Measurements from ENCODE around the gene PELI2.

PELI2 gene

GRCh38 chr14:56284641-56285040, 166.4 kb downstream of the PELI2 start:
- in situ Hi-C loops (cut with MboI; ENCODE audit: low sequenced_read_pairs), result no loop called here

- in situ Hi-C loops (cut with MboI; ENCODE audit: low sequenced_read_pairs), result no loop called here
Observed at GRCh38 chr14:56289155-56289554, 170.9 kb downstream of the PELI2 start.

DNA sequence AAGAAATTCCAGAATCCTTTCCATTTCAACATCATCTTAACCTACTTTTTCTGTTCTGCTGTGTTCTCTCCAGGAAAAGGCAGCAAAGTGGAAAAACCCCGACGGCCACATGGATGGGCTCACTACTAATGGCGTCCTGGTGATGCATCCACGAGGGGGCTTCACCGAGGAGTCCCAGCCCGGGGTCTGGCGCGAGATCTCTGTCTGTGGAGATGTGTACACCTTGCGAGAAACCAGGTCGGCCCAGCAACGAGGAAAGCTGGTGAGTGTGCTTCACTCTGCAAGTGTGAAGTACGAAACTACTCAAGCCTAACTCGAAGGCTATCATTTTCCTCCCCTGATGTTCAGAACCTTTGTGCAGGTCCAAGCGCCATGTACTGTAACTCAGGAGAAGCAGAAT, 172.0 kb downstream of the PELI2 start:
- in situ Hi-C loops (cut with MboI; ENCODE audit: low sequenced_read_pairs), result no loop called here

- in situ Hi-C loops (cut with MboI; ENCODE audit: low sequenced_read_pairs), result no loop called here
Observed at GRCh38 chr14:56292970-56293369, 174.8 kb downstream of the PELI2 start.

DNA sequence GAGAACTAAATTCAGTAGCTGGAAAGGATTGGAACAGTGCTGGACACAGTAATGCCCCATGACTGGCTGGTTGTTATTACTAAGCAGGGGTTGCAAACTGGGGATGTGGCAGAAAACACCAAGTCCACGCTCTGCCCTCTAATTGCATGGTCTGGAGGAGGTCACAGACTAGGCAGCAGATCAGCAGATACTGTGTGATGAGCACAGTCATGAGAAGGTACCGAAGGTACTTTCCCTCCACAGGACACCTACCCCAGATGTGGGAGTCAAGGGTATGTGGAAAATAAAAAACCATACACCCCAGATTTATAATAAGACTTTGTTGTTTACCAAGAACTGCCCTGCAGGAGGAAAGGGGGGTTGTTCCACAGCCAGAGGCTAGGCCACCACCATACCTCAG, 175.3 kb downstream of the PELI2 start:
- in situ Hi-C loops (cut with MboI; ENCODE audit: low sequenced_read_pairs), result no loop called here

DNA sequence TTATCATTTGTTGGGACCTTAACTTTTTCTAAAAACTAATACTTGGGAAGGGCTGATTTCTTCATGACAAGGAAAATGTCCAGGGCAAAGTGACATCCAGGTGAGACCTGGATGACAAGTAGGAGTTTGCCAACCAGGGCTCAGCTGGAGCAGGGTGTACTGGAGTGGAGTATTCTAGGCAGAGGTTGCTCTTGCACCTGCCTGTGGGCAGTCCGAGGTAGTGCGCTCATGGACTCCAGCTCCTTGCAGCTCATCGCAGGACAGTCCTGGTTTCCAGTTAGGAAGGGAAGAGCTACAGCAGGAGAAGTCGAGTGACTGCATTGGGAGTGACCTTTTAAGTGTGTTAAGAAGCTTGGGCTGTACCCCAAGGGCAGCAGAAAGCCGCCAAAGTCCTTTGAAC, 175.9 kb downstream of the PELI2 start:
- in situ Hi-C loops (cut with MboI; ENCODE audit: low sequenced_read_pairs), result no loop called here

DNA sequence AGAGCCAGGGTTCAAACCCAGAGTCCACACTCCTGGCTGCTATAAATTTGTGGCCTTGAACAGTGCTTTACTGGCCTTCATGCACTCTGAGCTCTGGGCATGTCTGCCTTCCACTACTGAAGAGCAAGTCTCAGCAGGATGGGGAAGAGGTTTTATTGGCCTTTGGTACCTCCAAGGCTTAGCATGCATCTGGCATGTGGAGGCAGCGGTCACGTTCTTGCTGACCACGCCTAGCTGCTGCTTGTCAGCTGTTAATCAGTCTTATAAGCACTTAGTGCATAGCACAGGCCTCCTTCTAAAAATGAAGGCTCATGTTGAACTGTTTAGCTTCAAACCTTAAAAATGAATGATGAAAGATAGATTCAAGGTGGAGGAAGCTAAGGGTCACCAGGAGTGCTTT, 177.5 kb downstream of the PELI2 start:
- in situ Hi-C loops (cut with MboI; ENCODE audit: low sequenced_read_pairs), result no loop called here

GRCh38 chr14:56297449-56297848, 179.2 kb downstream of the PELI2 start:
- in situ Hi-C loops (cut with MboI; ENCODE audit: low sequenced_read_pairs), result no loop called here

- in situ Hi-C loops (cut with MboI; ENCODE audit: low sequenced_read_pairs), result no loop called here
Observed at GRCh38 chr14:56299306-56299984, 181.2 kb downstream of the PELI2 start.

- in situ Hi-C loops (cut with MboI; ENCODE audit: low sequenced_read_pairs), result no loop called here
Observed at GRCh38 chr14:56300495-56300894, 182.3 kb downstream of the PELI2 start.

DNA sequence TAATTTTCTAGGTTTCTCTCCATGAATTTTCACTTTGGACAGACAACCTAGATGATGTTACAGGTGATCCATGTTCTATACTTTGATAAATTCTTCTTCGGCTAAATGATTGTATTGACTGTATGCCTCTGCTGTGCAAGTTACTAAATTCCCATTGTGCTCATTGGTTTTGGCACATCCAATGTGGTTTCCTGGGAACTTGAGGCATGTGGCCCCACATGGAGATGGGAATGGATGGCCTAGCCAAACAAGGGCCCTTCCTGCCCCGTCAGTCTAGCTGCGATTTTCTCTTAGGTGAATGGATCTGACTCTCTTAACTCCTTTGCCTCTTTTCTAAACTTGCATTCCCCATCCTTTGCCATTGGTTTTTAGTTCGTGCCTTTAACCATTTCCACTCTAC, 186.2 kb downstream of the PELI2 start:
- in situ Hi-C loops (cut with MboI; ENCODE audit: low sequenced_read_pairs), result no loop called here

GRCh38 chr14:56309198-56309597, 191.0 kb downstream of the PELI2 start:
- in situ Hi-C loops (cut with MboI; ENCODE audit: low sequenced_read_pairs), result no loop called here

GRCh38 chr14:56310643-56311042, 192.4 kb downstream of the PELI2 start:
- in situ Hi-C loops (cut with MboI; ENCODE audit: low sequenced_read_pairs), result no loop called here

DNA sequence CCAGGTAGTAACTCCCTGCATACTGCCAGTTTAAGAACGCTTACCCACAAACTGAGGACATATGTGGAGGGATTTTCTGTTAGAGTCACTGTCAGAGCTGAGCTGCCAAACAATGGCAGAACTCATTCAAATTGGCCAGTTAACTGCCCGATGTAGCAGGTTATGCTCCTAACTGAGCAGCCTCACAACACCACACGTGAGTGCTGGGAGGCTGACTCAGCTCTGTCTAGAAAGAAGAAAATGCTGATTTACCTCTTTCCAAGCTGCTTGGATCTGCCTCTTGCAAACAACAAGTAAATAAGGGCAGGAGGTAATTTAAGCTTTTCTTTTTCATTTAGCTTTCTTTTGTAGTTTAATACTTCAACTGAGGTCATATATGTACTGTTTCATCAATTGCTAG, 195.6 kb downstream of the PELI2 start:
- in situ Hi-C loops (cut with MboI; ENCODE audit: low sequenced_read_pairs), result no loop called here

DNA sequence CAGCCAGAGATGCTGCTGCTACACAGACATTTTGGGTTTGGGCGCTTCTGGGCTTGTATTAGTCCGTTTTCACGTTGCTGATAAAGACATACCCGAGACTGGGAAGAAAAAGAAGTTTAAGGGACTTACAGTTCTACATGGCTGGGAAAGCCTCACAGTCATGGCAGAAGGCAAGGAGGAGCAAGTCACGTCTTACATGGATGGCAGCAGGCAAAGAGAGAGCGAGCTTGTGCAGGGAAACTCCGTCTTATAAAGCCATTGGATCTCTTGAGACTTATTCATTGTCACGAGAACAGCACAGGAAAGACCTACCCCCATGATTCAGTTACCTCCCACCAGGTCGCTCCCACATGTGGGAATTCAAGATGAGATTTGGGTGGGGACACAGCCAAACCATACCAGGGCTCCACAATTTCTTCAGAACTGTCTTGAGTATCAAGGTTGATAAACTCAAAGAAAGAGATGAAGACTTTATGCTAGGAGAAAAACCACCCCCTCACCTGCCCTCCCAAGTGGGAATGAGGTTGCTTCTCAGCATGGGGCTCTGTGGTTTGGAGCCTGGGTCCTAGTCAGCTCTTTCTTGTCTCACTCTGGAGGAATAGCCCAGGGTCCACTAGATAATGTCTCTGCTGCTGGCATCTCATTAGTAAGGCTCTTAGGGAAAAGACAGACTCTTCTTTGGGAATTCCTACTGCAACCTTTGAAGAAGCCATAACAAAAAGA, 200.3 kb downstream of the PELI2 start:
- in situ Hi-C loops (cut with MboI; ENCODE audit: low sequenced_read_pairs), result no loop called here

- in situ Hi-C loops (cut with MboI; ENCODE audit: low sequenced_read_pairs), result no loop called here
Observed at GRCh38 chr14:56321861-56322260, 203.7 kb downstream of the PELI2 start.

GRCh38 chr14:56322531-56322930, 204.3 kb downstream of the PELI2 start:
- in situ Hi-C loops (cut with MboI; ENCODE audit: low sequenced_read_pairs), result no loop called here

GRCh38 chr14:56324454-56324853, 206.2 kb downstream of the PELI2 start:
- in situ Hi-C loops (cut with MboI; ENCODE audit: low sequenced_read_pairs), result no loop called here

DNA sequence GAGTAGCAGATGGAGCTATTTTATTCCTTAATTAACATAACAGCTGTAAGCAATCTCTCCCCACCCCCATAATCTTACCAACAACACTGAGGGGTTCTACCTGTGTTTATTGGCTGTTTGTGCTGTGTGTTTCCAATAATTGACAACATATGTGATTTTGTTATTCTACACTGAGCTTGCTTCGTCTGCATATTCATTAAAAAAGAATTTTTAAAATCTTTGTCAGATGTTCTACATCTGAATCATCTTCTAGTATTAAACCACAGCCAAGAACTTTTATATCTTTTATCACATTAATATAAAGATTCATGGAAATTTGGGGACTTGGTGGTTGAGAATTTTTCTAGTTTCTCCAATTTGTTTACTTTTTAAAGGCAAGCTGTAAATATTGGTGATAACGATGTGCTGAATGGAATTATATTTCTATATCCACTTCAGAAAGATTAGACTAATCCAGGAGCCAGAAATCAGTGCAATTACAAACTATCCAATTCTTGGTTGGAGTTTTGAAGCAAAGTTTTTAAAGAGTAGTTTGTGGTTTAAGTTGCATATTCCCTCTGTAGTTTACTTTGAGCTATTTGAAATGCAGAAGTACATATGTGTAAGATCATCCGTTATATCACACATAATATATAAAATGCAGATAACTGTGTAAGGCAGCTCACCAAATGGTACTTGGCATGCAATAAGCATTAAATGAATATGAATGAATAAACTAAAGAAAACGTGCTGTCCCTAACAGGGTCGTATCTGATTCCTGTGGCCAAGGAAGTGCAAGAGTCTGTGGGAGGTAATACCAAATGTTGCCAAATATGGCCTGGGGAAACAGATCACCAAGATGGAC, 206.9 kb downstream of the PELI2 start:
- in situ Hi-C loops (cut with MboI; ENCODE audit: low sequenced_read_pairs), result loop anchor here (25.0 kb wide), 1 partner anchor 463 kb away; no protein-coding TSS in a partner anchor

DNA sequence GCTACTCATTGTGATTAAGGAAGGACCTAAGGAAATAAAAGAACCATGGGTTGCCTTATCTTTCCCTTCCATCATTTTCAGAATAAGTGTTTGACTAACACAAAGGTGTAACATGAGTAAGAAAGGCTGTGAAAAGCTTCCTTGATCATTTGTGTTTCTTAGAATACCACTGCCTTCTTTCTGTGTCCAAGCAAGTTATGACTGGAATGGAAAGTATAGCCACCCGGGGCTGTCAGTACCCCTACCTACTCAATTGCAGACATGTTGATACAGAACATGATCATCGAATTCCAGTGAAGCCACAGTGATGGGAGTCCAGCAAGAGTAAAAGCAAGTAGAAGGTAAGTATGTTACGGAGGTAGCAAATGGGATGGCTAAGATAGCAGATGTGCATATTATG, 209.8 kb downstream of the PELI2 start:
- in situ Hi-C loops (cut with MboI; ENCODE audit: low sequenced_read_pairs), result loop anchor here (25.0 kb wide), 1 partner anchor 466 kb away; no protein-coding TSS in a partner anchor

GRCh38 chr14:56331592-56332216, 213.5 kb downstream of the PELI2 start:
- in situ Hi-C loops (cut with MboI; ENCODE audit: low sequenced_read_pairs), result loop anchor here (25.0 kb wide), 1 partner anchor 469 kb away; no protein-coding TSS in a partner anchor

Data from HL-60/S4 (cell line).